DMS153 treated with DMSO at 0.1 percent for 48 hours (cell line): ENCODE results near the gene DBET.
"Not testable (repeated sequence)": the region's sequence is repeated elsewhere in the genome, so short reads cannot be mapped to it uniquely, and the experiment has no call there.

Source experiments
- DNase-seq: peaks from one replicate; lab custom pipeline; 2025; ENCODE audit not compliant: unreplicated experiment; lab: John Stamatoyannopoulos, UW

DBET gene

GRCh38 chr4:190049378-190050239 is 14.7 kb upstream of the DBET start:
- DNase-seq = not testable (repeated sequence)

GRCh38 chr4:190058997-190059396 is 5.3 kb upstream of the DBET start:
- DNase-seq = not testable (repeated sequence)

- not testable (repeated sequence) for DNase-seq
These were observed 503 bp downstream of the DBET start for GRCh38 chr4:190064805-190065204.

- not testable (repeated sequence) for DNase-seq
These were observed 4.0 kb downstream of the DBET start for GRCh38 chr4:190068351-190068750.

- not testable (repeated sequence) for DNase-seq
These were observed 28.8 kb downstream of the DBET start for GRCh38 chr4:190093052-190093451.

- DNase-seq = not testable (repeated sequence)
These were observed 29.7 kb downstream of the DBET start for GRCh38 chr4:190094031-190094430.

- DNase-seq = not testable (repeated sequence)
These were observed 31.0 kb downstream of the DBET start for GRCh38 chr4:190095335-190095734.

- not testable (repeated sequence) for DNase-seq
These were observed 35.3 kb downstream of the DBET start for GRCh38 chr4:190099605-190100004.

GRCh38 chr4:190101525-190101924 is 37.2 kb downstream of the DBET start:
- not testable (repeated sequence) for DNase-seq

GRCh38 chr4:190106191-190106590 is 41.9 kb downstream of the DBET start:
- DNase-seq = not testable (repeated sequence)

- DNase-seq = not testable (repeated sequence)
These were observed 42.5 kb downstream of the DBET start for GRCh38 chr4:190106611-190107480.

- DNase-seq = not testable (repeated sequence)
These were observed 43.6 kb downstream of the DBET start for GRCh38 chr4:190107766-190108485.

GRCh38 chr4:190108756-190109155 is 44.5 kb downstream of the DBET start:
- DNase-seq = not testable (repeated sequence)

- DNase-seq = not testable (repeated sequence)
These were observed 45.2 kb downstream of the DBET start for GRCh38 chr4:190109390-190110011.

- DNase-seq = not testable (repeated sequence)
These were observed 45.7 kb downstream of the DBET start for GRCh38 chr4:190110033-190110432.

GRCh38 chr4:190110570-190111295 is 46.4 kb downstream of the DBET start:
- DNase-seq = not testable (repeated sequence)

GRCh38 chr4:190112879-190113278 is 48.6 kb downstream of the DBET start:
- DNase-seq = not testable (repeated sequence)

GRCh38 chr4:190114991-190115390 is 50.7 kb downstream of the DBET start:
- DNase-seq = not testable (repeated sequence)
